GM12878 (cell line): ENCODE measurements around the gene NOS1AP. TPM values are rescaled to one million over a fixed set of nuclear protein-coding genes. Genes with fewer than 3 reads are reported as not detected.

Experiments used
- HDGF ChIP-seq: fragments of 450-650 bp; IDR thresholded peaks from 2 replicates; pipeline ENCODE4 v1.6.1; 2016; ENCODE audit warnings: antibody characterized with exemption
- SREBF1 ChIP-seq: IDR thresholded peaks from 2 replicates; pipeline ENCODE4 v1.6.1; 2012; ENCODE audit warnings: mild to moderate bottlenecking, low read length
- polyA plus RNA-seq, 11 experiments: library from polyadenylated mRNA; depleted of rRNA in 4 of 11; unstranded in 6 of 11; stranded (reverse) in 5 of 11; fragments of >200 nt; fragmentation: Nextera tagmentation in 4 of 11; fragmentation: Illumina TruSeq in 1 of 11; extraction: Ambion mirVana in 4 of 11; extraction: Trizol in 1 of 11; gene quantifications; 1 replicate in 1 of 11; 2 replicates in 10 of 11; pipeline versions ENCODE4 v1.2.1 to v1.2.3, GENCODE V29; 2011 to 2016; ENCODE audit warnings: inconsistent platforms in 2 of 11, missing spikeins in 2 of 11, low read depth in 1 of 11
- total RNA-seq, 4 experiments: library from RNA; depleted of rRNA in 3 of 4; stranded (reverse); fragments of >200 nt in 3 of 4; fragmentation: Illumina TruSeq in 1 of 4; extraction: Trizol in 1 of 4; gene quantifications; 2 replicates each; pipeline versions ENCODE4 v1.2.1 to v1.2.3, GENCODE V29; 2013 to 2021
- TF ChIP-seq, protein P1 (sequence below): fragments of 450-650 bp; conservative IDR thresholded peaks from 2 replicates; pipeline ENCODE4 v1.6.1; 2017; ENCODE audit warnings: mild to moderate bottlenecking, moderate library complexity
- TF ChIP-seq, protein P2 (sequence below): fragments of 450-650 bp; IDR thresholded peaks from 2 replicates; pipeline ENCODE4 v1.6.1; 2014; ENCODE audit warnings: mild to moderate bottlenecking
- TF ChIP-seq, protein P3 (sequence below): fragments of 450-650 bp; IDR thresholded peaks from 2 replicates; pipeline ENCODE4 v1.6.1; 2017; ENCODE audit warnings: mild to moderate bottlenecking, moderate library complexity

NOS1AP gene
- total and polyA plus RNA-seq, 10 of the 15 experiments (the other 5 are each of a cell fraction or from before 2014, with no cell fraction given) = 0.03 to 0.15 TPM; not detected in 8

DNA sequence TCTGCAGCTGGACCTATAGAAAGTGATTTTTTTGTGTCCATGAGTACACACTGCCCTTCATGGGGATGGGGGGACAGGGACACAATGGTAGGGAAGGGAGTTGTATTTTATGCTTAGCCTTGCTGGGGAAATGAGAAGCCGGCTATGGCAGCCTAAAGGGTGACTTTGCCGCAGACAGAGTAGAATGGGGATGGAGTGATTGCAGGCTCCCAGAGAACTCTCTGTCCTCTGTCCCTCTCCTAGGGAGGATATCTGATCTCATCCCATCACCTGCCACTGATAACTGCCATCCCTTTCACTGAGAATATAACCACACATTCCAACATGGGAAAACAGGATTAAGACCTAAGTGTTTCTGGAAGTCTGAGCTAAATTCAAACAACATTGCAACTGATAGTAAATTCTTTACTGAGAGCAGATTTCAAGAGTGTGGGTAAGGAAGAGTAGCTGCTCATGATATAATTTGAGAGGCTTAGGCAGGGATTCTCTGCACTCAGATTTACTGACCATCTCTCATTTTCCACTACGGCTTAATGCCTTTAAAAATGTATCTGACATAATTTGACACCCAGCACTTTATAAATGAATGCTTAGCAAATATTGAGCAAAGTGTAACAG is 328.6 kb downstream of the NOS1AP start (continued):
- TF ChIP-seq, protein P1, sequence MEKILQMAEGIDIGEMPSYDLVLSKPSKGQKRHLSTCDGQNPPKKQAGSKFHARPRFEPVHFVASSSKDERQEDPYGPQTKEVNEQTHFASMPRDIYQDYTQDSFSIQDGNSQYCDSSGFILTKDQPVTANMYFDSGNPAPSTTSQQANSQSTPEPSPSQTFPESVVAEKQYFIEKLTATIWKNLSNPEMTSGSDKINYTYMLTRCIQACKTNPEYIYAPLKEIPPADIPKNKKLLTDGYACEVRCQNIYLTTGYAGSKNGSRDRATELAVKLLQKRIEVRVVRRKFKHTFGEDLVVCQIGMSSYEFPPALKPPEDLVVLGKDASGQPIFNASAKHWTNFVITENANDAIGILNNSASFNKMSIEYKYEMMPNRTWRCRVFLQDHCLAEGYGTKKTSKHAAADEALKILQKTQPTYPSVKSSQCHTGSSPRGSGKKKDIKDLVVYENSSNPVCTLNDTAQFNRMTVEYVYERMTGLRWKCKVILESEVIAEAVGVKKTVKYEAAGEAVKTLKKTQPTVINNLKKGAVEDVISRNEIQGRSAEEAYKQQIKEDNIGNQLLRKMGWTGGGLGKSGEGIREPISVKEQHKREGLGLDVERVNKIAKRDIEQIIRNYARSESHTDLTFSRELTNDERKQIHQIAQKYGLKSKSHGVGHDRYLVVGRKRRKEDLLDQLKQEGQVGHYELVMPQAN = no peak
- TF ChIP-seq, protein P2, sequence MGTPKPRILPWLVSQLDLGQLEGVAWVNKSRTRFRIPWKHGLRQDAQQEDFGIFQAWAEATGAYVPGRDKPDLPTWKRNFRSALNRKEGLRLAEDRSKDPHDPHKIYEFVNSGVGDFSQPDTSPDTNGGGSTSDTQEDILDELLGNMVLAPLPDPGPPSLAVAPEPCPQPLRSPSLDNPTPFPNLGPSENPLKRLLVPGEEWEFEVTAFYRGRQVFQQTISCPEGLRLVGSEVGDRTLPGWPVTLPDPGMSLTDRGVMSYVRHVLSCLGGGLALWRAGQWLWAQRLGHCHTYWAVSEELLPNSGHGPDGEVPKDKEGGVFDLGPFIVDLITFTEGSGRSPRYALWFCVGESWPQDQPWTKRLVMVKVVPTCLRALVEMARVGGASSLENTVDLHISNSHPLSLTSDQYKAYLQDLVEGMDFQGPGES = no peak
- TF ChIP-seq SREBF1 (no peak), HDGF (no peak)
- TF ChIP-seq, protein P3, sequence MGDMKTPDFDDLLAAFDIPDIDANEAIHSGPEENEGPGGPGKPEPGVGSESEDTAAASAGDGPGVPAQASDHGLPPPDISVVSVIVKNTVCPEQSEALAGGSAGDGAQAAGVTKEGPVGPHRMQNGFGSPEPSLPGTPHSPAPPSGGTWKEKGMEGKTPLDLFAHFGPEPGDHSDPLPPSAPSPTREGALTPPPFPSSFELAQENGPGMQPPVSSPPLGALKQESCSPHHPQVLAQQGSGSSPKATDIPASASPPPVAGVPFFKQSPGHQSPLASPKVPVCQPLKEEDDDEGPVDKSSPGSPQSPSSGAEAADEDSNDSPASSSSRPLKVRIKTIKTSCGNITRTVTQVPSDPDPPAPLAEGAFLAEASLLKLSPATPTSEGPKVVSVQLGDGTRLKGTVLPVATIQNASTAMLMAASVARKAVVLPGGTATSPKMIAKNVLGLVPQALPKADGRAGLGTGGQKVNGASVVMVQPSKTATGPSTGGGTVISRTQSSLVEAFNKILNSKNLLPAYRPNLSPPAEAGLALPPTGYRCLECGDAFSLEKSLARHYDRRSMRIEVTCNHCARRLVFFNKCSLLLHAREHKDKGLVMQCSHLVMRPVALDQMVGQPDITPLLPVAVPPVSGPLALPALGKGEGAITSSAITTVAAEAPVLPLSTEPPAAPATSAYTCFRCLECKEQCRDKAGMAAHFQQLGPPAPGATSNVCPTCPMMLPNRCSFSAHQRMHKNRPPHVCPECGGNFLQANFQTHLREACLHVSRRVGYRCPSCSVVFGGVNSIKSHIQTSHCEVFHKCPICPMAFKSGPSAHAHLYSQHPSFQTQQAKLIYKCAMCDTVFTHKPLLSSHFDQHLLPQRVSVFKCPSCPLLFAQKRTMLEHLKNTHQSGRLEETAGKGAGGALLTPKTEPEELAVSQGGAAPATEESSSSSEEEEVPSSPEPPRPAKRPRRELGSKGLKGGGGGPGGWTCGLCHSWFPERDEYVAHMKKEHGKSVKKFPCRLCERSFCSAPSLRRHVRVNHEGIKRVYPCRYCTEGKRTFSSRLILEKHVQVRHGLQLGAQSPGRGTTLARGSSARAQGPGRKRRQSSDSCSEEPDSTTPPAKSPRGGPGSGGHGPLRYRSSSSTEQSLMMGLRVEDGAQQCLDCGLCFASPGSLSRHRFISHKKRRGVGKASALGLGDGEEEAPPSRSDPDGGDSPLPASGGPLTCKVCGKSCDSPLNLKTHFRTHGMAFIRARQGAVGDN = no peak
